NCI-H2029 (cell line): ENCODE results near the gene CAPZA3.
"Not testable (repeated sequence)": the region's sequence is repeated elsewhere in the genome, so short reads cannot be mapped to it uniquely, and the experiment has no call there.

ENCODE experiments used
- DNase-seq: peaks from one replicate; lab custom pipeline; 2025; lab: John Stamatoyannopoulos, UW

CAPZA3 gene, protein sequence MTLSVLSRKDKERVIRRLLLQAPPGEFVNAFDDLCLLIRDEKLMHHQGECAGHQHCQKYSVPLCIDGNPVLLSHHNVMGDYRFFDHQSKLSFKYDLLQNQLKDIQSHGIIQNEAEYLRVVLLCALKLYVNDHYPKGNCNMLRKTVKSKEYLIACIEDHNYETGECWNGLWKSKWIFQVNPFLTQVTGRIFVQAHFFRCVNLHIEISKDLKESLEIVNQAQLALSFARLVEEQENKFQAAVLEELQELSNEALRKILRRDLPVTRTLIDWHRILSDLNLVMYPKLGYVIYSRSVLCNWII

GRCh38 chr12:18737819-18738218, at the start of gene CAPZA3, which contains the start of gene PLCZ1:
Gene CAPZA3, plus strand, starts transcription at chr12:18738119. Its CDS starts 150 bp downstream, at chr12:18738269.
Gene PLCZ1, minus strand, starts transcription at chr12:18738012. Its CDS starts 641 bp downstream, at chr12:18737371.
- no peak for DNase-seq

- no peak for DNase-seq
These were observed 48.1 kb upstream of the CAPZA3 start for GRCh38 chr12:18689771-18690170.

DNA sequence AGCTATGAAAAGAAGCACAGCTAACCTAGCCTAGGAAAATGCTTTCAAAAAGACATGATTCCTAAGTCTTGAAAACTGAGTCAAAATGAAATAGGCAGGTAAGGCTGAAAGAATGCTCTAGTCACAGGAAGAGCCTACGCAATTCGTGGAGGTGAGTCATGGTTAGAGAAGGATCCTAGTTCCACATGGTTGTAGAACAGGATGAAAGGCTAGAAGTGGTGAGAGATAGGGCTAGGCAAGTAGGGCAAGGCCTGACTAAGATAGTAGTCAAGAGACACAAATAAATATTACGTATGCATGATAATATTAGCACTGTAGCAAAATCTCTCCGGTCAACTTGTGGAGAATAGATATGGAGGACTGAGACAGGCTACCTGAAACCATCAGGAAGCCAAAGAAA, 47.3 kb upstream of the CAPZA3 start:
- no peak for DNase-seq

GRCh38 chr12:18693986-18694385, 43.9 kb upstream of the CAPZA3 start:
- DNase-seq, result not testable (repeated sequence)

DNA sequence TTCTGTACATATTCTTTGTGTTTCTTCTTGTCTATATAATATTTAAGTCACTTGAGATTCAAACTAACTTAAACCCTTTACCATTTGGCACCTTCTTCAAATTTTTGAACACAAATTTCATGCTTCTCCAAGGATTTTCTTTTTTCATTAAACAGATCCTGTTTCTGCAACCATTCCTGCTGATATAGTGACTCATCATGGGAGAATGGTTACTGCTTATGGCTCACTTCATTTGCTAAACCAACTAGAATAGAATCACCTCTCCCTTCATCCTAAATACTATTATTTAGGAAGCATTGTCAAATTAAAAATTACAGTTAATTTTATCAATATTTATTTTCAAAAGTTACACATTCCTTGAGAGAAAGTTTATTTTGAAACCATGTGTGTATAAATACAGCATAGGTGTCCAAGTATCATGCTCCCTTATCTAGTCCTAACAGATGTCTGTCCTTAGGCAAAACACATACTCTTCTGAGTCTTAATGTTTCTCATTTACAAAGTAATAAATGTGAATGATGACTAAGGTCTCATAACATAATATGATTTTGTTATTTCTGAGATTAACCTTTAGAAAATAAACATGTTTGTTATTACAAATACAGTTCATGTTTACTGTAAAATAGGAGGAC, 40.8 kb upstream of the CAPZA3 start:
- no peak for DNase-seq

DNA sequence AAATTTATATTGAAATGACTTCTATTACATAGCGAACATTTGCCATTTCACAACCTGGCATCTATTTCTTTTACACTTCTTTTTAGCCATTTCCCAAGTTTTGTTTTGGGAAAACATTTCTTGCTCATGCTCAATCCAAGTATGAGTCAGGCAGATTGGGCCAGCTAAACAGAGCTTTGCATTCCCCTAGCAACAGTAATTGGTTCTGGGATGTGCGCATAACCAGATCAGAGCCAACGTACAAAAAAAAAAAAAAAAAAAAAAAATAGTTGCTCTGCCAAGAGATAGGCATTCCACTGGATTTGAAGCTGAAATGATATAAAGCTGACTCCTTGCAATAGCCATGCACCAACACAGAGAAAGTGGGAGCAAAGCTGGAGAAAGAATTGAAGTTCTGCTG, 37.6 kb upstream of the CAPZA3 start:
- DNase-seq, result no peak

DNA sequence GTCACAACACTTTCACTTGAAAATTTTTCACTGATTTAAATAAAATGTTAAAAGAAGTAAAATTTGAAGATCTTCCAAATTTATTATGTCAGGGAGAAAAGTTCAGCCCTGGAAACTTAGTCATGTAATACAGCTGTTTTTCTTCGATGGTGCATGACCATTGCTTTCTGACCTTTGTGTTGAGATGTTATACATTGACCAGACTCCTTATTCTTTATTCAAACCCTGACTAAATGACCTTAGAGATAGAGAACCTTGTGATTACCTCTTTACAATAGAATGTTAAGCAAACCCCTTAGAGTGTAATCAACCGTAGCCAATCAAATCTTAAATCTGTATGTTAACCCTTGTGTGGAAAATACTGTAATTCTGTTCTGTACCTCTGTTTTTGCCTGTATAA, 34.6 kb upstream of the CAPZA3 start:
- DNase-seq, result no peak

DNA sequence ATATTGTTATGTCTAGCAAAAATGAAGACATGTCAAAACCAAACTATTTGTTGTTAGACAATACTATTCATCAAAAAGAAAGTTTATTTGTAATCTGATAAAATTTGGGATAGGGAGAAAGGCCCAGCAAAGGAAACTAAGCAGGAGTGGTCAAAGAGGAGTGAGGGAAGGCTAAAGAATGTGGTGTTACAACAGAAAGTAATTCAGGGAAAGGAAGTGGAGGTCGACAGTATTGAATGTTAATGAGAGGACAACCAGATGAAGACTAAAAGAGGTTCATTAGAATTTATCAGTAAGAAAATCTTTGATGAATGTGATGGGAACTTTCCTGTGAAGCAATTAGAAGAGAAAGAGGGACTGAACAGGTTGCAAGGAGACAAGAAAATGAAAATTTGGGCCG, 34.0 kb upstream of the CAPZA3 start:
- no peak for DNase-seq

DNA sequence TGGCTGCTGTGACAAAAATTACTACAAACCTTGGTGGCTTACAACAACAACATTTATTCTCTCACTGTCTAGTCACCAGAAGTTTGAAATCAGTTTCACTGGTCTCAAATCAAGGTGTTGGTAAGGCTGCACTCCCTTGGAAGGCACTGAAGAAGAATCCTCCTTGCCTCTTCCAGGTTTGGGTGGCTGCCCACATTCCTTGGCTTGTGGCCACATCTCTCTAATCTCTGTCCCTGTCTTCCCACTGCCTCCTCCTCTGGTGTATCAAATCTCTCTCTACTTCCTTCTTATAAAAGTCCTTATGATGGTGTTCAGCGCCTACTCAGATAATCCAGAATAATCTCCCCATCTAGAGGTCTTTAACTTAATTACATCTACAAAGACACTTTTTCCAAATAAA, 31.1 kb upstream of the CAPZA3 start:
- DNase-seq, result no peak

DNA sequence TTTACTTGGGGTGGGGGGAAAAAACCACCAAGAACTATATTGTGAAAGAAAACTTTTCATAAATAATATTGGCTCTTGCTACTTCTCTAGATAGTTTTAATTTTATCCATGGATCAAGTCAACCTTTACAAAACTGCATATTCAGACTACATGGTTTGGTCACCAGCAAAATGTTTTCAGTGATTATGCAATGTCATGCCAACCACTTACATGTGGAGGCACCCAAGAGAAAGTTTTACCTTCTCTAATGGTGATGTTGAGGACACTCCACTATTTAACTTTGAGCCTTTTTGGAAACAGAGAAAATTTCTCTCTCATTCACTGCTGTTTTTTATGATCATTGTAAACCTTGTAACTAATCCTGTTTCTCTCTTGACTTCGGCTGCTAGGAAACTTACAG, 21.7 kb upstream of the CAPZA3 start:
- DNase-seq, result no peak

DNA sequence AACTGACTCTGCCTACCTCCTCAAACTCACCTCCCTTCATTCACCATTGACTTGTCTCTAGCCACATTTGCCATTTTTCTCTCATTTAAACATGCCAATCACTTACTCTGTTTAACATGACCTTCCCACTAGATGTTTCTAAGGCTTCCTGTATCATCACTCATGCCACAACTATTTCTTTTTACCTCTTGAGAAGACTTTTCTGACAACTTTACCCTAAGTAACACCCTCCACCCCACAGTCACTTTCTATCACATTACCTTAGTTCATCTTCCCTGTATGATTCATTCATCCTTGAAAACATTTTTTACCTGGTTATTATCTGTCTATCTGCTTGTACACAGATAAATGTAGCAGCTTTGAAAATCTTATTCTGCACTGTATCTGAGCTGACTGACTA, 19.5 kb upstream of the CAPZA3 start:
- no peak for DNase-seq

- no peak for DNase-seq
These were observed 17.9 kb upstream of the CAPZA3 start for GRCh38 chr12:18719922-18720510.

GRCh38 chr12:18720690-18721089, 17.2 kb upstream of the CAPZA3 start:
- DNase-seq, result no peak

DNA sequence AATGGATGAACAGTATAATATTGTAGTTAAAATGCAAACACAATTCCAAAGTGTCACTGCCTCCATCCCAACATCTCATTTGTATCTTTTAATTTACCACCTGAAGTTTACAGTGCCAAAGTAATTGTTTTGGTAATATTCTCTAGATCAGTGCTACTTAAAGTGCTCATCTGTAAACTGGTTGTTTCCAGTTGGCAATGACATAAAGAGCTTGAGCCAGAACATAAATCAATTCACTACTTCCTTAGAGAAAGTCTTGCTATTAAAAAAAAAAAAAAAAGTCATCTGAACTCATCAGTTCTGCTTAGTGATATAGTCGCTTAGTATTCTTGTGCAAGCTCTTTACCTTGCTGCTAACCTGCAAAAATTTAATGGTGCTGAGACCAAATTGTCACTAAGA, 16.5 kb upstream of the CAPZA3 start:
- DNase-seq, result no peak

- no peak for DNase-seq
These were observed 14.2 kb upstream of the CAPZA3 start for GRCh38 chr12:18723752-18724151.

GRCh38 chr12:18731156-18731555, 6.8 kb upstream of the CAPZA3 start:
- no peak for DNase-seq

DNA sequence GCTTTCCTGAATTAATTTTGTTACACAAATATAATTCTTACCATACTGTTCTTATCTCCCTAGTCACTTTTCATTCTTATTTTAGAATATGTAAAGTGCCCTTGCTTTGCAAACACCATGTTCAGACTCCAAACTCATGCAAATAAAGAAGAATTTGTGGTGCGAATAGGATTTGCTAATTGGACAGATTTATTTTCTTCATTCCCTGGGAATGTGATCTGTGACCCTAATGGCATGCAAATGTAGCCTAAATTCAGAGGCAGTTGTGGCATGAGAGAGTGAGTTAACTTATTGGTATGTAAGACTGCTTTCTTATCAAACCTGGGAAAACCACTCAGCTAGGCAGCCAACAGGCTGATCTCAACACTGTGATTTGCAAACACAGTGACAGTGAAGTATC, 10.0 kb downstream of the CAPZA3 start:
- DNase-seq, result no peak

DNA sequence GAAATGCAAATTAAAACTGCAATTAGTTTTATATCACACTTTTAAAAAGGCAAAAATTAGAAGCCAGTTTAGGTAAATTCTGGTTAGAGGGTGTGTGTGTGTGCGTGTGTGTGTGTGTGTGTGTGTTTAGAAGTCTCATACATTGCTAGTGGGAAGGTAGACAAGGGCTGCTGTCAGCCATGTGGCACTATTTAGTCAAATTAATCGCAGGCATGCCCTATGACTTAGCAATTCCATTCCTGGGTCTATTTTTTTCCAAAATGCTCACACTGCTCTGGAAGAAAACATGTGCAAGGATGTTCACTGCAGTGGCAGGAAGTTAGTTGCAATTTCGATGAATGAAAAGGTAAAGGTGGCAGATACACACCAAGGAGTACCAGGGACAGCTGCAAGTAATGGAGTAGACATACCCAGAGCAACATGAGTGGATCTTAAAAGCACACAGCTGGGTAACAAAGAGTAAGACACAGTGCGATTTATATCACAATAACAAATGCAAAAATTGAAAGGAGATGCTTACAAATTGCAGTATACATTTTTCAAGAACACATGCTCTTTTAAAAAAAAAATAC, 11.6 kb downstream of the CAPZA3 start:
- no peak for DNase-seq

DNA sequence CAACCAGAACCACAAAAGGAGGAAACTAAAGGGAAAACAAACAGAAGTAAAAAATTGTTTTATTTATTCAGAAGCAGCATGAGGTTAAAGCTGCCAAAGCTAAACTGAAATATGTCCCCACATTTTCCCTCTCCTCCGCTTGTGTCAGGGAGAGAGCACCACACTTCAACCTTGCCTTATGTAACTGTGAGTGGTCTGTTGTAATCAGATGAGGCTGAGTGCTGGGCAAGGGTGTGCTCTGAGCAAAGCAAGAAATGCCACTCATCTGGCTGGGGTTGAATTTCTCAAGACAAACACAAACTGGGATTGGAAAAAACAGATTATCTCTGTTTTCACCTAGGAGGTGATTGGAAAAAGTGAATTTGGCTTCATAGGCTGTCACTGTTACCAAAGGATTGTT, 12.2 kb downstream of the CAPZA3 start:
- no peak for DNase-seq

DNA sequence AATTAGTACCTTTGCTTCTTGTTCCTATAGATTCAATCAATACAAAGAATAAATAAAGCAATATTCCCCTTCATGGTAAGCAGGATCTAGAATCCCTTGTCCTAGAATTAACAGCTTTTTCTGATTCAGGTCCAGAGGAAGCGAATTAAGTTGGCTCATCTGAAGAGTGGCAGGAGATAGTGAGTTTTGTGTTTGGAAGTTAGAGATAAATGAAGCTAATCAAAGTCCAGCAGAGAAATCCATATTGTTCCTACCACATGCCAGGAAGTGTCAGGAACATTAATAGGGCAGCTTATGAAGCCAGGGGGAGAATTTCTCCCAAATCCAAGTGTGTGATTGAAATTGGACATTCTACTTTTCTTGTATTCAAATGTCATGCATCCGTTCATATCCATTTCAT, 13.9 kb downstream of the CAPZA3 start:
- DNase-seq, result no peak

- DNase-seq, result no peak
These were observed 14.5 kb downstream of the CAPZA3 start for GRCh38 chr12:18752280-18752920.

DNA sequence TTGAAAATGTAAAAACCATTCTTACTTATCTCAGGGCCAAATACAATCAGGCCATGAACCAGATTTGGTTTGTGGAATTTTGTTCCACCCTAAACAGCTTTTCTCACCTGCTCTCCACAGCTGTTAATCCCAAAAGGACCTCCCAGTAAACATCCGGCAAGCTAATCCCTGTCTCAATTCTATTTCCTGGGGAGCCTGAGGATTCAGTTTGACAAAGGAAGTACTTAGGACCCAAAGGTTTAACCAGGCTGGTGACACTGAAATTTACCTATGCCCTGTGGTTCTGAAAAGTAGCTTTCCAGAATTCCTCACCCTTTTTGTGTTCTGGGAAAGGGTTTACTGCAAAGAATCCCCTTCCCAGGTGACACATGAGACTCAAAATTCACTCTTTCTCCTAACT, 15.0 kb downstream of the CAPZA3 start:
- no peak for DNase-seq
